A549 (cell line): ENCODE results near the gene ISOC1. TPM values are rescaled to one million over a fixed set of nuclear protein-coding genes. Genes with fewer than 3 reads are reported as not detected.

Source experiments
- ATAC-seq, 2 experiments: fragments of 200-7000 bp in 1 of 2; fragments of >200 bp in 1 of 2; cut with Nextera tagmentation in 1 of 2; cut with Tn5 transposase in 1 of 2; 3 replicates each; pipeline versions ENCODE4 v1.8.0 to v1.9.1; 2018 to 2020; ENCODE audit warnings: mild to moderate bottlenecking in 1 of 2, moderate library complexity in 1 of 2
- CTCF ChIA-PET: fragments of 300-600 bp; sonication (Branson Sonifier 250); formaldehyde crosslinking; extraction: SDS; loops from one replicate; lab custom pipeline; 2021; ENCODE audit warnings: antibody characterized with exemption, inconsistent platforms; lab: Yijun Ruan, JAX
- POLR2A ChIA-PET: fragments of 350-600 bp; formaldehyde crosslinking; extraction: SDS; loops from one replicate; lab custom pipeline; 2021; ENCODE audit warnings: antibody characterized with exemption, inconsistent platforms; lab: Yijun Ruan, JAX
- DNase-seq, 2 experiments: peaks; one replicate each; pipeline versions ENCODE4 v3.0.0 to v3.0.0-alpha.2; 2011 to 2016; ENCODE audit warnings: low read depth in 1 of 2, low spot score in 1 of 2
- FAIRE-seq: peaks from 2 replicates; lab custom pipeline; 2011; peaks lifted over from hg19 to GRCh38; lab: Jason Lieb, UNC
- H3K27ac ChIP-seq, 2 experiments: fragments of >200 bp; sonication (Bioruptor Twin); formaldehyde crosslinking; 3 replicates each; pipeline ENCODE4 v1.5.1; 2016 to 2017
- H3K4me1 ChIP-seq: fragments of >200 bp; sonication (Bioruptor Twin); formaldehyde crosslinking; 3 replicates; pipeline ENCODE4 v1.6.1; 2016
- H3K4me2 ChIP-seq: fragments of >200 bp; sonication (Bioruptor Twin); formaldehyde crosslinking; 3 replicates; pipeline ENCODE4 v1.6.1; 2016
- H3K4me3 ChIP-seq: fragments of >200 bp; sonication (Bioruptor Twin); formaldehyde crosslinking; 3 replicates; pipeline ENCODE4 v1.5.1; 2016
- H3K9me3 ChIP-seq: fragments of >200 bp; sonication (Bioruptor Twin); formaldehyde crosslinking; 3 replicates; pipeline ENCODE4 v1.6.1; 2016
- BHLHE40 ChIP-seq: IDR thresholded peaks from 2 replicates; pipeline ENCODE4 v1.6.1; 2012; ENCODE audit warnings: low read depth, low read length, inconsistent platforms
- CBX2 ChIP-seq: fragments of 200-600 bp; sonication (generic); IDR thresholded peaks from 2 replicates; pipeline ENCODE4 v1.6.1; 2016; ENCODE audit warnings: low read depth, mild to moderate bottlenecking, borderline replicate concordance
- CEBPB ChIP-seq, 2 experiments: fragments of >200 bp in 1 of 2; sonication (Bioruptor Twin) in 1 of 2; formaldehyde crosslinking in 1 of 2; IDR thresholded peaks; 2 replicates each; pipeline ENCODE4 v1.6.1; 2012 to 2016
- CHD2 ChIP-seq: fragments of 150-350 bp; IDR thresholded peaks from 2 replicates; pipeline ENCODE4 v1.6.1; 2014; ENCODE audit warnings: low read length; ENCODE audit not compliant: partially characterized antibody
- EHF ChIP-seq: fragments of 250-450 bp; sonication (Bioruptor Pico); IDR thresholded peaks from 2 replicates; pipeline ENCODE4 v1.5.0; 2020; ENCODE audit warnings: mild to moderate bottlenecking
- EP300 ChIP-seq, 2 experiments: fragments of >200 bp; sonication (Bioruptor Twin); formaldehyde crosslinking; IDR thresholded peaks; 2 replicates in 1 of 2; 3 replicates in 1 of 2; pipeline ENCODE4 v1.6.1; 2016 to 2017
- FOSL2 ChIP-seq, 2 experiments: fragments of 450-650 bp in 1 of 2; fragments of >200 bp in 1 of 2; sonication (Bioruptor Twin) in 1 of 2; formaldehyde crosslinking; IDR thresholded peaks; 2 replicates each; pipeline versions ENCODE4 v1.5.0 to v1.6.1; 2016 to 2020; ENCODE audit warnings: mild to moderate bottlenecking in 1 of 2, moderate library complexity in 1 of 2
- HOXB5 ChIP-seq: fragments of 250-450 bp; sonication (Bioruptor Pico); IDR thresholded peaks from 2 replicates; pipeline ENCODE4 v1.5.0; 2020; ENCODE audit warnings: mild to moderate bottlenecking, moderate library complexity
- JUNB ChIP-seq: fragments of >200 bp; sonication (Bioruptor Twin); formaldehyde crosslinking; IDR thresholded peaks from 2 replicates; pipeline ENCODE4 v1.6.1; 2016
- MYC ChIP-seq: IDR thresholded peaks from 2 replicates; pipeline ENCODE4 v1.6.1; 2012; ENCODE audit warnings: mild to moderate bottlenecking, inconsistent platforms, low read length, improper control_type of control experiment, borderline replicate concordance
- NFE2L2 ChIP-seq: fragments of 150-350 bp; conservative IDR thresholded peaks from 2 replicates; pipeline ENCODE4 v1.6.1; 2014; ENCODE audit warnings: low read length
- NR3C1 ChIP-seq: fragments of >200 bp; sonication (Bioruptor Twin); formaldehyde crosslinking; IDR thresholded peaks from 3 replicates; pipeline ENCODE4 v1.6.1; 2017
- POLR2A ChIP-seq: IDR thresholded peaks from 2 replicates; pipeline ENCODE4 v1.6.1; 2012; ENCODE audit warnings: mild to moderate bottlenecking, low read length
- POLR2AphosphoS2 ChIP-seq: conservative IDR thresholded peaks from 2 replicates; pipeline ENCODE4 v1.6.1; 2012; ENCODE audit warnings: low read length, improper control_type of control experiment, inconsistent platforms
- RAD21 ChIP-seq, 2 experiments: fragments of >200 bp in 1 of 2; sonication (Bioruptor Twin) in 1 of 2; formaldehyde crosslinking in 1 of 2; IDR thresholded peaks in 1 of 2; conservative IDR thresholded peaks in 1 of 2; 2 replicates in 1 of 2; 3 replicates in 1 of 2; pipeline ENCODE4 v1.6.1; 2012 to 2018; ENCODE audit warnings: inconsistent platforms in 1 of 2
- RARB ChIP-seq: fragments of 250-450 bp; sonication (Bioruptor Pico); IDR thresholded peaks from 2 replicates; pipeline ENCODE4 v1.8.0; 2021; ENCODE audit warnings: mild to moderate bottlenecking, moderate library complexity
- RFX5 ChIP-seq: fragments of 450-650 bp; IDR thresholded peaks from 2 replicates; pipeline ENCODE4 v1.7.1; 2014; ENCODE audit warnings: antibody characterized with exemption, mild to moderate bottlenecking, moderate library complexity
- RNF2 ChIP-seq: fragments of 200-600 bp; sonication (generic); IDR thresholded peaks from 2 replicates; pipeline ENCODE4 v1.6.1; 2016; ENCODE audit warnings: low read depth, mild to moderate bottlenecking, antibody characterized with exemption, moderate library complexity, borderline replicate concordance
- SREBF2 ChIP-seq: fragments of 450-650 bp; IDR thresholded peaks from 2 replicates; pipeline ENCODE4 v1.6.1; 2014; ENCODE audit warnings: mild to moderate bottlenecking, moderate library complexity
- ZC3H11A ChIP-seq: fragments of 450-650 bp; IDR thresholded peaks from 2 replicates; pipeline ENCODE4 v1.6.1; 2014; ENCODE audit warnings: antibody characterized with exemption, mild to moderate bottlenecking
- ZFP36 ChIP-seq: fragments of 450-650 bp; IDR thresholded peaks from 2 replicates; pipeline ENCODE4 v1.6.1; 2014; ENCODE audit warnings: borderline replicate concordance; ENCODE audit not compliant: partially characterized antibody
- WGBS: methylation state at CpG from one replicate; pipeline ENCODE4 v1.1.6; 2017; ENCODE audit errors: missing lambda C conversion rate; 5-methylcytosine and 5-hydroxymethylcytosine counted together
- polyA plus RNA-seq, 4 experiments: library from polyadenylated mRNA; depleted of rRNA in 3 of 4; stranded (reverse); fragments of >200 nt; fragmentation: RNase III in 1 of 4; extraction: RNeasy Plus Mini Kit Qiagen cat#74134 plus additional on column Dnase treatment in 1 of 4; gene quantifications; 2 replicates in 3 of 4; 3 replicates in 1 of 4; pipeline ENCODE4 v1.2.3, GENCODE V29; 2011 to 2017
- TF ChIP-seq, protein P1 (sequence below): fragments of 150-350 bp; IDR thresholded peaks from 2 replicates; pipeline ENCODE4 v1.6.1; 2014; ENCODE audit warnings: low read depth, mild to moderate bottlenecking, low read length
- TF ChIP-seq, protein P2 (sequence below): IDR thresholded peaks from 2 replicates; pipeline ENCODE4 v1.6.1; 2012; ENCODE audit warnings: low read depth, borderline replicate concordance
- TF ChIP-seq, protein P3 (sequence below): fragments of >200 bp; sonication (Bioruptor Twin); formaldehyde crosslinking; IDR thresholded peaks from 3 replicates; pipeline ENCODE4 v1.6.1; 2016
- TF ChIP-seq, protein P4 (sequence below): fragments of >200 bp; sonication (Bioruptor Twin); formaldehyde crosslinking; IDR thresholded peaks from 3 replicates; pipeline ENCODE4 v1.5.1; 2016

ISOC1 gene
- polyA plus RNA-seq, 2 of the 4 experiments (the other 2 are of a cell fraction) = 17.3 to 31.6 TPM

DNA sequence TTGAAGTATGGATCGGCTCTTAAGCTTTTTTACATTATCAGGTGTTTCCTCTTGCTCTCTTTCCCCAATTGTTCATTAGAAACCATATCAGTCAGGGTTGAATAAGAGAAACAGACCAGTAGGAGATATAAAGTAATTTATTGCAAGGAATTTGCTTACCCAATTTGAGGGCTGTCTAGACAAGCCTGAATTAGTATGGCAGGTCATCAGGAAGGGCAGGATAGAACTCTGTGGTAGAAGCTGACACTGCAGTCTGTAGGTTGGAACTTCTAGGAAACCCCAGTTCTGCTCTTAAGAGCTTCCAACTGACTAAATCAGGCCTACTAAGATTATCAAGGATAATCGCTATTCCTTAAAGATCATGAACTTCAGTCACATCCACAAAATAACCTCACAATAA is 24.3 kb downstream of the ISOC1 start (continued):
- TF ChIP-seq, protein P1, sequence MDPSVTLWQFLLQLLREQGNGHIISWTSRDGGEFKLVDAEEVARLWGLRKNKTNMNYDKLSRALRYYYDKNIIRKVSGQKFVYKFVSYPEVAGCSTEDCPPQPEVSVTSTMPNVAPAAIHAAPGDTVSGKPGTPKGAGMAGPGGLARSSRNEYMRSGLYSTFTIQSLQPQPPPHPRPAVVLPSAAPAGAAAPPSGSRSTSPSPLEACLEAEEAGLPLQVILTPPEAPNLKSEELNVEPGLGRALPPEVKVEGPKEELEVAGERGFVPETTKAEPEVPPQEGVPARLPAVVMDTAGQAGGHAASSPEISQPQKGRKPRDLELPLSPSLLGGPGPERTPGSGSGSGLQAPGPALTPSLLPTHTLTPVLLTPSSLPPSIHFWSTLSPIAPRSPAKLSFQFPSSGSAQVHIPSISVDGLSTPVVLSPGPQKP = no peak
- TF ChIP-seq JUNB = no peak

DNA sequence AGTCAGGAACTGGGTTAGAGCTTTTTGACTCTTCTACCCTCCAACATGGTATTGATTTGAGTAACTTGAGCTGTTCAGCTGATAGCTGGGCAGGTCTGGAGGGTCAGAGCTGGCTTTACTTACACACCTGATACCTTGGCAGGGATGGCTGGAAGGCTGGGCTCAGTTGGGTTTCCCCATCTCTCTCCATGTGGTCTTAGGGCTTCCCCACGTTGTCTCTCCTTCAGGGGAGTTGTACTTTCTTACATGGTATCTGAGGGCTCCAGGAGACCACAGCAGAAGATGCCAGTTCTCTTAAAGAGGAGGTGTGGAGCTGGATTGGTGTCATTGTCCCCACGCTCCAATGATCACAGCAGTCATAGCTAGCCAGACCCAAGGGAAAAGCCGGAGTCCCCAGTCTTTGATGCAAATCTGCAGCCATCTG is 25.6 kb downstream of the ISOC1 start:
- no peak overlapping the region for H3K4me3 ChIP-seq
- TF ChIP-seq RFX5 (no peak), ZC3H11A (no peak), NR3C1 (no peak), RNF2 (no peak), CEBPB (IDR thresholded peaks at IDR 0.05) (no peak), CBX2 (no peak), HOXB5 (CRISPR knock-in tag) (no peak), ZFP36 (no peak), FOSL2 (IDR thresholded peaks at IDR 0.05) (no peak), FOSL2 (CRISPR knock-in tag; IDR thresholded peaks at IDR 0.05) (no peak)
- TF ChIP-seq, protein P2, sequence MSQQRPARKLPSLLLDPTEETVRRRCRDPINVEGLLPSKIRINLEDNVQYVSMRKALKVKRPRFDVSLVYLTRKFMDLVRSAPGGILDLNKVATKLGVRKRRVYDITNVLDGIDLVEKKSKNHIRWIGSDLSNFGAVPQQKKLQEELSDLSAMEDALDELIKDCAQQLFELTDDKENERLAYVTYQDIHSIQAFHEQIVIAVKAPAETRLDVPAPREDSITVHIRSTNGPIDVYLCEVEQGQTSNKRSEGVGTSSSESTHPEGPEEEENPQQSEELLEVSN = no peak
- TF ChIP-seq, all 56 proteins: peak for 0
- ChIA-PET CTCF (no interaction called here), POLR2A (no interaction called here)
- Histone ChIP-seq H3K4me2 (no peak overlapping the region), H3K4me1 (no peaks in the 10 kb centered on the region), H3K27ac (no peak overlapping the region), H3K9me3 (no peaks in the 10 kb centered on the region)
- FAIRE-seq = no peak
- ATAC-seq = no peak
- WGBS = 69% methylated on average over 3 of the region's 3 CpGs
- DNase-seq = no peak

DNA sequence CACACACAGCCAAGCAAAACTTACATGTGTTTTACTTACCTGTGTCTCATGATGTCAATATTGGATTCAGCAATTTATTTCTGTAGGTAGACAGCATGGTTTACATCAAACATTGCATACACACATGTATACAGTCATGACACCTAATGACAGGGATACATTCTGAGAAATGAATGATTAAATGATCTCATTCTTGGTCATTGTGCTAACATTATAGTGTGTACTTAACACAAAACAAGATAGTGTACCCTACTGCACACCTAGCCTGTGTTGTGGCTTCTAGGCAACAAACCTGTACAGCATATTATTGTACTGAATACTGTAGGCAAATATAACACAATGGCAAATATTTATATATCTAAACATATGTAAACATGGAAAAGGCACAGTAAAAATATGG is 28.0 kb downstream of the ISOC1 start:
- FAIRE-seq (no peak), ATAC-seq (no peak), DNase-seq (no peak)
- TF ChIP-seq RAD21 (conservative IDR thresholded peaks at IDR 0.05 in 1 of 2, IDR thresholded peaks at IDR 0.05 in 1 of 2) (no peak), EHF (CRISPR knock-in tag) (no peak), BHLHE40 (no peak), NFE2L2 (no peak), RNF2 (no peak), SREBF2 (no peak), JUNB (no peak), MYC (no peak), CHD2 (no peak), EP300 (IDR thresholded peaks at IDR 0.05) (no peak), RARB (CRISPR knock-in tag) (no peak), POLR2AphosphoS2 (no peak), FOSL2 (IDR thresholded peaks at IDR 0.05) (no peak), FOSL2 (CRISPR knock-in tag; IDR thresholded peaks at IDR 0.05) (no peak), ZFP36 (no peak), POLR2A (no peak), RFX5 (no peak)
- TF ChIP-seq, protein P2 = no peak
- TF ChIP-seq, protein P3, sequence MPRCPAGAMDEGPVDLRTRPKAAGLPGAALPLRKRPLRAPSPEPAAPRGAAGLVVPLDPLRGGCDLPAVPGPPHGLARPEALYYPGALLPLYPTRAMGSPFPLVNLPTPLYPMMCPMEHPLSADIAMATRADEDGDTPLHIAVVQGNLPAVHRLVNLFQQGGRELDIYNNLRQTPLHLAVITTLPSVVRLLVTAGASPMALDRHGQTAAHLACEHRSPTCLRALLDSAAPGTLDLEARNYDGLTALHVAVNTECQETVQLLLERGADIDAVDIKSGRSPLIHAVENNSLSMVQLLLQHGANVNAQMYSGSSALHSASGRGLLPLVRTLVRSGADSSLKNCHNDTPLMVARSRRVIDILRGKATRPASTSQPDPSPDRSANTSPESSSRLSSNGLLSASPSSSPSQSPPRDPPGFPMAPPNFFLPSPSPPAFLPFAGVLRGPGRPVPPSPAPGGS = no peak
- TF ChIP-seq, protein P1 = no peak
- TF ChIP-seq, protein P4, sequence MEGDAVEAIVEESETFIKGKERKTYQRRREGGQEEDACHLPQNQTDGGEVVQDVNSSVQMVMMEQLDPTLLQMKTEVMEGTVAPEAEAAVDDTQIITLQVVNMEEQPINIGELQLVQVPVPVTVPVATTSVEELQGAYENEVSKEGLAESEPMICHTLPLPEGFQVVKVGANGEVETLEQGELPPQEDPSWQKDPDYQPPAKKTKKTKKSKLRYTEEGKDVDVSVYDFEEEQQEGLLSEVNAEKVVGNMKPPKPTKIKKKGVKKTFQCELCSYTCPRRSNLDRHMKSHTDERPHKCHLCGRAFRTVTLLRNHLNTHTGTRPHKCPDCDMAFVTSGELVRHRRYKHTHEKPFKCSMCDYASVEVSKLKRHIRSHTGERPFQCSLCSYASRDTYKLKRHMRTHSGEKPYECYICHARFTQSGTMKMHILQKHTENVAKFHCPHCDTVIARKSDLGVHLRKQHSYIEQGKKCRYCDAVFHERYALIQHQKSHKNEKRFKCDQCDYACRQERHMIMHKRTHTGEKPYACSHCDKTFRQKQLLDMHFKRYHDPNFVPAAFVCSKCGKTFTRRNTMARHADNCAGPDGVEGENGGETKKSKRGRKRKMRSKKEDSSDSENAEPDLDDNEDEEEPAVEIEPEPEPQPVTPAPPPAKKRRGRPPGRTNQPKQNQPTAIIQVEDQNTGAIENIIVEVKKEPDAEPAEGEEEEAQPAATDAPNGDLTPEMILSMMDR = no peak
- CTCF ChIA-PET = no interaction called here
- H3K27ac ChIP-seq = no peak overlapping the region
- H3K4me2 ChIP-seq = no peak overlapping the region
- POLR2A ChIA-PET = no interaction called here
- no peaks in the 10 kb centered on the region for H3K9me3 ChIP-seq
- no peaks in the 10 kb centered on the region for H3K4me1 ChIP-seq
- H3K4me3 ChIP-seq = no peak overlapping the region
